ENCODE results near the gene CIDEB. TPM values are rescaled to one million over a fixed set of nuclear protein-coding genes. Genes with fewer than 3 reads are reported as not detected.

Gene CIDEB
- total and polyA plus RNA-seq, 2 of the 4 experiments (the other 2 are of a cell fraction), result under 0.01 to 0.19 TPM

DNA sequence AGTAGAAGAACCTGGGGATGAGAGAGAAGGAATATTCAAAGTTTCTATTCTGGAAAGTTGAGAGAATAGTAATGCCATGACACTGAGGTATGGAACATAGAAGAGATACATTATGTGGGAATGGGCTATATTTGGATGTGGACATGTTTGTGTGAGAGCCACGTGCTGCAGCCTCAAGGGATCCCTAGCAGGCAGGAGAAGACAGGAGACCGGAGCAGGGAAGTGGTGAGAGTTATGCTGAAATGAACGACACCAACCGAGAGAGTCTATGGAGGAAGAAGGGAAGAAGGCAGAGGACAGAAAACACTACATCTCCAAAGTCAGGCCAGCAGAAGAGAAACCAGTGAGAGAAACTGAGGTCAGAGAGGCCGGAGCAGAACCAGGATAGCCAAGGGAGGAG, 42.0 kb upstream of the CIDEB start:
- Histone ChIP-seq H4K91ac (ENCODE audit: insufficient read depth, low read depth, low read length) (no peak overlapping the region), H3K9me1 (ENCODE audit: insufficient read depth, low read length) (no peaks in the 10 kb centered on the region), H3K27me3 (ENCODE audit: control insufficient read depth, insufficient read depth, low read length) (peaks cover 36% of the 10 kb centered on the region), H3K27ac (ENCODE audit: insufficient read depth, low read length) (no peak overlapping the region), H3K56ac (ENCODE audit: extremely low read depth, insufficient read depth, low read length) (no peak overlapping the region), H2AK9ac (replicated peaks; ENCODE audit: low read depth, low read length, poor library complexity) (no peak overlapping the region), H4K5ac (ENCODE audit: low read depth, low read length) (no peak overlapping the region), H3K4ac (ENCODE audit: low read depth, low read length) (no peak overlapping the region), H3K36me3 (ENCODE audit: control insufficient read depth, insufficient read depth, low read length) (no peaks in the 10 kb centered on the region), H3K23ac (ENCODE audit: low read depth, low read length) (no peak overlapping the region), H4K8ac (ENCODE audit: low read depth in 2 of 2, low read length in 2 of 2) (no peak overlapping the region), H3K9me3 (ENCODE audit: control insufficient read depth, insufficient read depth, low read length) (no peaks in the 10 kb centered on the region), H2BK5ac (ENCODE audit: low read depth, low read length, poor library complexity, severe bottlenecking) (no peak overlapping the region), H2BK20ac (ENCODE audit: low read depth, low read length) (no peak overlapping the region), H4K20me1 (ENCODE audit: insufficient read depth, low read length) (no peaks in the 10 kb centered on the region), H2AK5ac (ENCODE audit: low read depth, low read length) (no peak overlapping the region), H3K4me3 (ENCODE audit: insufficient read depth, low read depth, low read length) (no peak overlapping the region), H3K79me1 (ENCODE audit: low read depth in 1 of 2, low read length in 2 of 2) (no peaks in the 10 kb centered on the region), H2BK15ac (ENCODE audit: low read depth, low read length) (no peak overlapping the region), H3K4me1 (ENCODE audit: control insufficient read depth, insufficient read depth, low read length) (peaks cover 9% of the 10 kb centered on the region), H3K18ac (ENCODE audit: low read depth, low read length) (no peak overlapping the region), H2AFZ (replicated peaks; ENCODE audit: low read length, poor library complexity) (no peak overlapping the region), H3K14ac (replicated peaks; ENCODE audit: low read depth, low read length) (no peak overlapping the region), H2BK120ac (ENCODE audit: low read depth, low read length) (no peak overlapping the region), H3K4me2 (ENCODE audit: low read depth, low read length) (no peak overlapping the region), H3K9ac (ENCODE audit: low read depth, low read length) (no peak overlapping the region)
- in situ Hi-C loops (cut with MboI; ENCODE audit: low sequenced_read_pairs), result no loop called here
- no peak for TF ChIP-seq RAD21 (IDR thresholded peaks at IDR 0.05; ENCODE audit: low read length)
- TF ChIP-seq ELK1 (IDR thresholded peaks at IDR 0.05; ENCODE audit: borderline replicate concordance, low read depth, low read length), result no peak
- TF ChIP-seq RFX5 (IDR thresholded peaks at IDR 0.05; ENCODE audit: low read depth, low read length), result no peak
- TF ChIP-seq NFE2L2 (IDR thresholded peaks at IDR 0.05; ENCODE audit: low read depth, low read length), result no peak
- TF ChIP-seq POLR2A (IDR thresholded peaks at IDR 0.05; ENCODE audit: low read depth, low read length), result no peak
- no peak for TF ChIP-seq CEBPB (IDR thresholded peaks at IDR 0.05; ENCODE audit: low read depth, low read length)
- TF ChIP-seq USF2 (IDR thresholded peaks at IDR 0.05; ENCODE audit: low read depth, low read length), result no peak
- no peak for TF ChIP-seq RCOR1 (IDR thresholded peaks at IDR 0.05; ENCODE audit: insufficient replicate concordance, low read length)
- TF ChIP-seq BHLHE40 (IDR thresholded peaks at IDR 0.05; ENCODE audit: low read depth, low read length), result no peak
- no peak for TF ChIP-seq MXI1 (IDR thresholded peaks at IDR 0.05; ENCODE audit: borderline replicate concordance, low read depth, low read length)
- no peak for TF ChIP-seq CTCF (conservative IDR thresholded peaks at IDR 0.05; ENCODE audit: low read depth, low read length)
- no peak for TF ChIP-seq MAZ (IDR thresholded peaks at IDR 0.05; ENCODE audit: borderline replicate concordance, low read depth, low read length)
- WGBS, 2 experiments (ENCODE audit: extremely low coverage in 2 of 2, insufficient read length in 1 of 2), result no CpG with 5 or more reads among the region's 5 CpGs
- no TSS peak for BruUV-seq (replicated peaks)
- DNase-seq (no peak), ATAC-seq (ENCODE audit: low read depth) (no peak)
- ChIA-PET POLR2A (ENCODE audit: unreplicated experiment) (no interaction called here), CTCF (interaction anchor here (1.9 kb wide), 1 partner anchor 16 kb away, joined by 7 read pairs; the partner anchor contains the start of gene ADCY4)
- intact Hi-C loops (cut with micrococcal nuclease), result no loop called here
- dilution Hi-C loops (cut with HindIII; ENCODE audit: low sequenced_read_pairs, unreplicated experiment), result no loop called here
